GM18868 (cell line): ENCODE results near the gene RNF220.

Experiments
- ATAC-seq: cut with Tn5 transposase; IDR thresholded peaks from one replicate; pipeline ENCODE4 v1.9.1; 2021; ENCODE audit warnings: mild to moderate bottlenecking, moderate library complexity; ENCODE audit not compliant: unreplicated experiment

The RNF220 gene

DNA sequence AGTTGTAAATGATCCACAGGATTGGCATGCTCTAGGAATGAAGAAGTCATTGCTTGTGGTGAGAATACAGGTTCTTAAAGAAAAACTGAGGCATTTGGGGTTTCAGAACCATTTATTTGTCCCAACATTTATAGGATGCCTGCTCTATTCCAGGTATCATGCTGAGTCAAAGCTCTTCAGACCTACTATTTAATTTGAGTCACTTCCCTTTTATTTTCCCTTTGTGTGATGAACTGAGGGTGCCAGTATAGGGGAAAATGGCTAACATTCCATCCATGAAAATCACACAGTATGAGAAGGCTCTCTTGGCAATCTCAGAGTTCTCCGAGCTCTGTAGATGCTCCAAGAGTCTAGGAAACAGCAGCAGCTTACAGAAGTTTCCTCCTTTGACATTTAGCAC is 110.4 kb downstream of the RNF220 start:
- ATAC-seq: no peak

DNA sequence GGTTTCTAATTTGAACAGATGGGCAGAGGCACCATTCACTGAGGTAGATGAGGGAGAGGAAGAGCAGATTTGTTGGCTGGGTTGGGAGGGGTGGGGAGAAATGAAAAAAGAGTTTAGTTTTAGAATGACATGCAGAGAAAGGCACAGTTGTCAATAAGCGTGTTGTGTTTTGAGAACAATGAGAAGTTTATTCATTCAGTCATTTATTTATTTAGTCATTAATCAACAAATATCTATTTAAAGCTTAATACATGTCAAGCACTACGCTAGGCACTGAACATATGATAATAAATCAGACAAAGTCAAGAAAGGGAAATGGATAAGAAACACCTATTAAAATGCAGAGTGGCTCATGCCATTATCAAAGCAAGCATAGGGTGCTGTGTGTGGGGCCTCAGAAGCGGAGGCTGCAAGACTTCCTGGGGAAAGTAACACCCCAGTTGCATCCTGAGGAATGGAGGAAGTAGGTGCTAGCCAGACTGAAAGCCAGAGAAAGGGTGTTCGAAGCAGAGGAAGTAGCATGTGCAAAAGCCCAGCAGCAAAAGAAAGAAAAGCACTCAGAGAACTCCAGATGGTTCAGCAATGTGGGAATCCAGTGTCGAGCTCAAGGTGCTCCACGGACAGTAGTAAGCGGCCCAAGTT is 114.1 kb downstream of the RNF220 start:
- no peak for ATAC-seq

DNA sequence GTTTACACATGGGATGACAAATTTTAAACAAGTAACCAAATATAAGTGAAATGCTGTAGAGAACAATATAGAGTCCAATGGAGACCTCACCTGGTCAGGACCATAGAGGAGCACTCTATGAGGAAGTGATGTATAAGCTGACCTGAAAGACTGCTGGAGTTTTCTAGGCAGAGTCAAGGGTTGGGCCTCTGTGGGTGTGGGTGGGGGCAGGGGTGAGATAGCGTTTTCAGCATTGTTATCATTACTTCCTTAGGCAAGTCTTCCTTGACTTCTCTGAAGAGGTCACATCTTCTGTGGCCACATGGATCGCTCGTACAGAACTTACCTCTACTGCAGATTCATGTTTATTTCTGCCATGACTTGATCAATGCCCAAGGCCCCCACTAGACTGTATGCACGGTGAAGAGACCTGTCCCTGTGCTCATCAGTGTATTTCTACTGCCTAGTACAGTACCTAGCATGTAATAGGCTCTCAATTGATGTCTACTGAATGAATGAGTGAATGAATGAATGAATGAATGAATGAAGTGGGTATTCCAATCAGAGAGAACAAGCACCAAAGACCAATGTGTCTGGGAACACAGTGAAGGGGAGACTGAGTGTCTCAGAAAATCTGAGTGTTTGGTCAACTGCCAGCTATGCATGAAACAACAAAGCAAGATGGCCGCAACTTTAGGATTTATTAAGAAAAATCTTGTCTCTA is 116.5 kb downstream of the RNF220 start:
- ATAC-seq: no peak

GRCh38 chr1:44523593-44524591 is 118.8 kb downstream of the RNF220 start:
- no peak for ATAC-seq

DNA sequence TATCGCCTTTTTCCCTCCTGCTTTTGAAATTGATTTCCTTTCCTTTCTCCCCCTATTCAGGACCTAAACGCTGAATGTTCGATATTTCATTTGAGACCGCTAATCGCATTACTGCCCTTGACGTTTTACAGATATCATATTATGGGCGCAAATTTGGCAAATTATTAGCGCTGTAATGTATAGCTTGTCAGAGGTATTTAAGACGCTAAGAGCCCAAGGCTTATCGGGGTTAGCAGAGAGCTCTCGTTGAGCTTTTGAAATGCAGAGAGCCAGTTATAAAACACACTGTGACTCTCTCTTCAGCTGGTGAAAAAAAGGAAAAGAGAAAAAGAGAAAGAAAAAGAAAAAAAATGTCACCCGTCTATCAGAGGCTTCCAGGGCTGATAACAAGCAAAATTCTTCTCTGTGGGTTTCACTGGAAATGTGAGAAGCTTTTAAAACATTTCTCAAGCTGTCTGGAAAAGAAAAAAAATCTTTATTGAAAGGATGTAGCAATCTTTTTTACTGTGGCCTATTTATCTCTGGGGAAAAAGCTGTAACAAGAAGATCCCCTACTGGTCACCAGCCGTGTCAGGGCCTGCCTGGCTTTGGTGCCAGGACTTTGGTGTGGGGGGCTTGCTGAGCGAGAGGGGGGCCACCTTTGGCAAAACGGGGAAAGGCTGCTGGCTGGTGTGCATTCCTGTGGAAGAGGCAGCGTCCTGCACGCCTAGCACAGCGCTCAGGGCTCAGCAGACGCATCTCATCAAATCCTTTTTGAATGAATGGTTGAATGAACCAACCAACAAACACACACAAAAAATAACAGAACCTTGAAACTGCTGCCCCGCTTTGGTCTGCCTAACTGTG is 119.8 kb downstream of the RNF220 start:
- no peak for ATAC-seq

DNA sequence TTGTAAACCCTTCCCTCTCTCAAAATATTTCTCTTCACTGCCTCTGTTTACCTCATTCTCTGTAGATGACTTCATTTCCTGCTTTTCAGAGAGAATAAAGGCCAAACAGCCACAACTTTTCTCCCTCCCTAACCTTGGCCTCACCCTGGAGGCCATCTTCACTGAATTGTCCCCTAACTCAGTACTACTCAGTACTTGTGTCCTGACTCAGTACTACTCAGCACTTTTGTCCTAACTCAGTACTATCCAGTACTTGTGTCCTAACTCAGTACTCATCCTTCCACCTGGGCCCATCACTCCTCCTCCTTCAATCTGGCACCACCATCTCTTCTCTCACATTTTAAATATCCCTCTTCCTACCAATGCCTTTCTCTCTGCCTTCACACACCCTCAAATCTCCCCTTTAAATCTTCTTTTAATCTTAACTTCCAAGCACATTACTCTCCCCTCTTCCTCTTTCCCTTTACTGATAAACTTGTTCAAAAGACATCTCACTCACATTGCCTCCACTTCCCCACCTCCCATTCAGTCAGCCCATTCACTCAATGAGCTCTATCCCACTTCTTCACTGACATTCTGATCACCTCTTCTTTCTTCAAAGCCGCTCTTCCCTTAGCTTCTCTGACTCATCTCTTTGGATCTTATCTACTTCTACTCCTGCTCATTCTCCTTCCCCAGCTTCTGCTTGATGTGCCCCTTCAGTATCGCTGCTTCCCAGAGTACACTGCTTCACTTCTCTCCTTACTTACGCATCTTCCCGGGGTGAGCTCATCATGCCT is 121.4 kb downstream of the RNF220 start:
- no peak for ATAC-seq

GRCh38 chr1:44531785-44532566 is 126.9 kb downstream of the RNF220 start:
- ATAC-seq: peak; percentile 48

DNA sequence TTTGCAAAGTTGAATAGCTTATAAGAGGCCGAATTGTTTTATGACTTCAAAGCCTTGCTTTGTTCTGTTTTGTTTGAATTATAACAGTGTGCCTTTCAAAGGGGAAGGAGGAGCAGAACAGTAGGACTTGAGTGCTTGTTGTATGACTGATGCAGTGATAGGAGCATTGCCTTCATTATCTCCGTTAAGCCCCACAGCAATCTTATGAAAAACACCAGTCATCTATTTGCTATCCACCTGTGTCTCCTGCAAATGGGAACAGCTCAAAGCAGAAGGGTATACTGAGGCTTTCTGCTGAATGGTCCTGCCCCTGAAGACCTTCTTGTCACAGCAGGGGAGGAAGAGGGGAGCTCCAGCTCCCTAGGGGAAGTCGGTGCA is 127.5 kb downstream of the RNF220 start:
- ATAC-seq: no peak

DNA sequence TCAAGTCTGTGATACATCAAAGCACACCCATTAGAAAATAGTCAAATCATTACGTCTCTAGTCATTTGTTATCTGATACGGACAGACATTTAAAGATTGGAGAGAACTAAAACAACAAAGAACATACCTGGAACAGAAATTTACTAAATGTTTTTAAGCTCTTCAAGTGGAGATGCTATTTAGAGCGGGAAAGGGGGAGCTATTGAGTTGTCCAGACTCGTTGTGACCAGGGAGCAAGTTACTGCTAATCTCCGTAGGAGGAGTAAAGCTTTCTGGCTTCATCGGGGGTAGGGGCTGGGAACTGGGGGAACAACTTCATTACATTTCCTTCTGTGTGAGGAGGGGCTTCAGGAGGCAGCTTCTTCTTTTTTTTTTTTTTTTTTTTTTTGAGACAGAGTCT is 129.7 kb downstream of the RNF220 start:
- ATAC-seq: no peak

DNA sequence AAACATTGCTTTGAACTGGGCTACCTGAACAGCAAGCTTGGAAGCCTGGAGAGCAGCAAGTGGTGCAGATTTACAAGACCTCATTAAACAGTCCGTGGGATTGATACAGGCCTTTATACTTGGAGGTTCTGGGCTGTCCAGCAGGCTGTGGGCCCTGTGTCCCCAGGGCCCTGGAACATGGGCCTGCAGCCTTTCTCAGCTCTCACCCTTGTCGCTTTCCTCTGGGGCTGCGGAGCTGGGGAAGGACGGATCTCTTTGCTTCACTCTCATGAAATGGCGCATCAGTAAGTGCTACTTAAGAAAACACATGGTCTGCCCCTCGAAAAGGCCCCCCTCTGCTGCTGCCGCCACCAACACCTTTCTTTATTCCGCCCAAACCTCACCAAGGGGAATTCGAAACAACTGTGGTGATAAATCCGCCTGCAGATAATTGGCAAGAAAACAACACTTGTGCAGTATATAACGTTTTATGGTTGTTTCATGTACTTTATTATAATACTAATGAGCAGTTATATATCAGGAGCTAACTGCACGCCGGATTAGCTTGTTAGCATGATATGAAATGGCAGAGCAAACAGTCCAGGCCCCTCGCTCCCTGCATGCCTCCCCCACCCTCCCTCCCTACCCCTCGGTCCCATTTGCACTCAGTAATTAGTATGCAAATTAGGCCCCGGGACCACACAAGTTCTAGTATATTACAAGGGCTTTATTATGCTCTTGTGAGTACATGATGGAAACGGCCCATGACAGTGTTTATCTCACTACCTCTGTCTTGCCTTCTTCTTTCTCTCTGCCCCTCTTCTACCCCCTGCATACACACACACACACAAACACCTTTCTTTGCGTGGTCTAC is 131.5 kb downstream of the RNF220 start:
- no peak for ATAC-seq

- no peak for ATAC-seq
These were observed 132.5 kb downstream of the RNF220 start for GRCh38 chr1:44537538-44537937.

- no peak for ATAC-seq
These were observed 132.9 kb downstream of the RNF220 start for GRCh38 chr1:44537956-44538355.

DNA sequence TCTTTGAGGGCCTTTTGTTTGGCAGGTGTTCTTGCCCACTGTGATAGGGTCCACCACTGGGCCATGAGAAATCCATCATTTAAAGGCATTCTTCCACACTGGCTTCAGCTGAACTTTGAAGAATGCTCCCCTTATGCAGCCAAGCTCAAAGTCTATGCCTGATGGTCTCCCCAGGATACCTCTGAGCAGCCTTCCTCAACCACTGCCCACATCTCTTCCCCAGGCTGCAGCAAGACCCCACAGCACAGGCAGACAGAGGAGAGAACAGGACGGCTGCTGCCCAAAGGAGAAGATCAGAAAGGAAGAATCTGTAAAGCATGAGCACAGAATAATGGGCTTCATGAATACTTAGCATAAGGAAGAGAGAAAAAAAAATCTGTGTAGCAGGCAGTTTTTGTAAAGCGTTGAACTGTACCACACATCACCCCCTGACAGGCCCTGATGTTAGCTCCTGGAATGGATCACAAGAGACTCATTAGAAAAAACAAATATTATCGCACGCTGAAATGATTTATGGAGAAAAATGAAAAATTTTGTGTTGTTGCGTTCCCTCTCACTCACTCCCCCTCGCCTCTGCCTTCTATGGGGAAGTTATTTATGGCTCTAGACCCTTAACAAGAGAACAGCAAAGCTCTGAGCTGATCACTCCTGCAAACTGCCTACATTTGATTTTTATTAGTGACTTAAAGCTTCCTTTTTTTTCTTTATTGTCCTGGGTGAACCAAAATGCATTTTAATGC is 135.1 kb downstream of the RNF220 start:
- ATAC-seq: no peak

DNA sequence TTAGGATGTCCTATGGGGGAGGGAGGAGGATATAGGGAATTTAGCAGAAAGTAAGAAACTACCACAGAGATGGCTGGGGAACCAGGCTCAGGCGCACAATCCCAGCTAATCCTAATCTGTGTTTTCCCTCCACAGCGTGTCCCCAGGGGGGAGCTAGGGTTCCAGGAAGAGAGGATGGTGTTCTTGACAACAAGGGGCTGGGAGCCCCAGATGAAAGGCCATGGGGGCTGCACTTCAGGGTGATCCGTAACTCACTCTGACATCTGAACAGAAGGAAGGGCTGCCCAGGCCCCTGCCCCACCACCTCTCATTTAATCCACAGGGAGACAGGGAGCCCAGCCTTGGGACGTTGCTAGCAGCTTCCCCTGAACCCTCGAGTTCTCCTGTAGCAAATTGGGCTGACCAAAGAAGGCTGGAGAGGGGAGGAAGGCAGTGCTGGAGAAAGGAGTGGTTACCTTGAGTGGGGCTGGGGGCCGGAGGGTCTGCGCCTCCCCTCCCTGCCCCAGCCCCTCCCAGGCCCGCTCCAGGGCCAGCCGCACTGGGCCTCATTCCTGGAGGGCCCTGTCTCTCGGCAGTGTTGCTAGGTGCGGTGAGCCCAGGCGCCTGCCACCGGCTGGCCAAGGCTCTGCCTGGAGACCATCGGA is 137.5 kb downstream of the RNF220 start:
- ATAC-seq: no peak

DNA sequence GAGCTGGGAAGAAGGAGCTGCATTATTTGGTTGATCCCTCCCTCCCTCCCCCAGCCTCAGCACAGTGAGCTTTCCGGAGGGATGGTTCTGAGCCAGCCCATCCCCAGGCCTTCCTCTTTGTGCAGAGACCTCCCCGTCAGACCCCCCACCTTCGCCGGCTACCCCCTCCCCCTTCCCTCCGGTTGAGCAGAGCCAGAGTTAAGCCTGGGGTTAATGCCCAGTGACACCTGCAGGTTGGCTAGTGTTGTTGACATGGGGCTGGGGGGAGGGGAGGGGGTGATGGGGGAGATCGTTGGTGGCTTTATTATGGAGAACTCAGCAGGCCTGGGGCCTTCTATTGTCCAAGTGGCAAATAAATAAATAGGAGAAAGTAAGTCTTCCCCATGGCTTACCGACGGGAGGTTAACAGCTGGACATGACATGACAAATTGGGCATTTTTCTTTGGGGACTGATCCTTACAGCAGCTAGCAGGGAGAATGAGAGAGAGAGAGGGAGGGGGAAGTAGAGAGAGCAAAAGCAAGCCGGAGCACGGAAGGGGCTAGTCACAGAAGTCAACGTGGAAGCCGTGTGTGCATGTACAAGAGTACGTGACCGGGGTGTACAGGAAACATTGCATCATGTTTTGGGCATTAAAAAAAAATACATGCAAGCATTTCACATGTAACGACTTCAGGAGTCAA is 138.1 kb downstream of the RNF220 start:
- ATAC-seq: no peak

GRCh38 chr1:44543786-44544185 is 138.7 kb downstream of the RNF220 start:
- no peak for ATAC-seq
